Loucy (cell line): ENCODE results near the gene CTNNA2.

Source experiments
- H2AFZ ChIP-seq: fragments of 200-600 bp; sonication (generic); 2 replicates; pipeline ENCODE4 v1.6.0; 2016; ENCODE audit warnings: antibody characterized with exemption, mild to moderate bottlenecking, low read length, moderate library complexity
- H3F3A ChIP-seq: fragments of 200-600 bp; 2 replicates; pipeline ENCODE4 v1.6.0; 2016; ENCODE audit warnings: antibody characterized with exemption, low read depth, mild to moderate bottlenecking
- H3K27me3 ChIP-seq: fragments of 200-600 bp; sonication (generic); 2 replicates; pipeline ENCODE4 v1.6.1; 2014; ENCODE audit warnings: low read length, mild to moderate bottlenecking; ENCODE audit not compliant: insufficient read depth, poor library complexity, severe bottlenecking
- H3K36me3 ChIP-seq: fragments of 200-600 bp; sonication (generic); 2 replicates; pipeline ENCODE4 v1.6.1; 2016; ENCODE audit warnings: low read length; ENCODE audit not compliant: insufficient read depth
- H3K4me1 ChIP-seq: fragments of 200-600 bp; sonication (generic); 2 replicates; pipeline ENCODE4 v1.5.1; 2014; ENCODE audit warnings: low read length, mild to moderate bottlenecking; ENCODE audit not compliant: insufficient read depth, poor library complexity, severe bottlenecking
- H3K4me2 ChIP-seq: fragments of 200-600 bp; sonication (generic); 2 replicates; pipeline ENCODE4 v1.6.0; 2014; ENCODE audit warnings: antibody characterized with exemption, low read length, low read depth, mild to moderate bottlenecking; ENCODE audit not compliant: poor library complexity, severe bottlenecking
- H3K4me3 ChIP-seq: fragments of 200-600 bp; sonication (generic); 2 replicates; pipeline ENCODE4 v1.5.1; 2014; ENCODE audit warnings: low read length, mild to moderate bottlenecking, mixed read lengths; ENCODE audit not compliant: poor library complexity, severe bottlenecking
- H3K79me2 ChIP-seq: fragments of 200-600 bp; sonication (generic); 2 replicates; pipeline ENCODE4 v1.6.1; 2014; ENCODE audit warnings: low read length; ENCODE audit not compliant: insufficient read depth
- H3K9ac ChIP-seq: fragments of 200-600 bp; sonication (generic); 2 replicates; pipeline ENCODE4 v1.6.0; 2014; ENCODE audit warnings: mild to moderate bottlenecking, low read depth, low read length, moderate library complexity; ENCODE audit not compliant: poor library complexity, severe bottlenecking
- H3K9me2 ChIP-seq: fragments of 200-600 bp; sonication (generic); replicated peaks from 2 replicates; pipeline ENCODE4 v1.6.1; 2016; ENCODE audit warnings: low read depth, low read length, mixed read lengths
- H3K9me3 ChIP-seq: fragments of 200-600 bp; sonication (generic); 2 replicates; pipeline ENCODE4 v1.6.1; 2014; ENCODE audit warnings: mild to moderate bottlenecking, antibody characterized with exemption, low read length, low read depth; ENCODE audit not compliant: insufficient read depth
- H4K20me1 ChIP-seq: fragments of 200-600 bp; sonication (generic); 2 replicates; pipeline ENCODE4 v1.6.0; 2014; ENCODE audit warnings: antibody characterized with exemption, low read length, mild to moderate bottlenecking; ENCODE audit not compliant: insufficient read depth, poor library complexity, severe bottlenecking
- CTCF ChIP-seq: fragments of 200-600 bp; sonication (generic); conservative IDR thresholded peaks from 2 replicates; pipeline ENCODE4 v1.5.1; 2014; ENCODE audit warnings: mild to moderate bottlenecking, antibody characterized with exemption, low read length
- EZH2phosphoT487 ChIP-seq: fragments of 200-600 bp; IDR thresholded peaks from 2 replicates; pipeline ENCODE4 v1.6.1; 2018; ENCODE audit warnings: antibody characterized with exemption, mild to moderate bottlenecking, moderate library complexity, borderline replicate concordance

Gene CTNNA2

GRCh38 chr2:79915455-79915854 is 402.6 kb downstream of the CTNNA2 start:
- Histone ChIP-seq H4K20me1 (no peaks in the 10 kb centered on the region), H3K9ac (no peak overlapping the region), H3F3A (no peaks in the 10 kb centered on the region), H3K9me3 (no peaks in the 10 kb centered on the region), H3K4me2 (no peak overlapping the region), H2AFZ (no peak overlapping the region), H3K4me3 (no peak overlapping the region), H3K36me3 (no peaks in the 10 kb centered on the region), H3K27me3 (no peaks in the 10 kb centered on the region), H3K9me2 (no peaks in the 10 kb centered on the region), H3K79me2 (no peaks in the 10 kb centered on the region), H3K4me1 (no peaks in the 10 kb centered on the region)
- no peak for TF ChIP-seq EZH2phosphoT487
- no peak for TF ChIP-seq CTCF

- no peak overlapping the region for H3K4me3 ChIP-seq
- no peaks in the 10 kb centered on the region for H3K9me3 ChIP-seq
- TF ChIP-seq CTCF (no peak), EZH2phosphoT487 (no peak)
- no peaks in the 10 kb centered on the region for H3F3A ChIP-seq
- no peaks in the 10 kb centered on the region for H3K79me2 ChIP-seq
- H3K27me3 ChIP-seq: no peaks in the 10 kb centered on the region
- no peak overlapping the region for H2AFZ ChIP-seq
- no peaks in the 10 kb centered on the region for H3K4me1 ChIP-seq
- H3K4me2 ChIP-seq: no peak overlapping the region
- no peaks in the 10 kb centered on the region for H3K9me2 ChIP-seq
- H3K36me3 ChIP-seq: no peaks in the 10 kb centered on the region
- no peaks in the 10 kb centered on the region for H4K20me1 ChIP-seq
- H3K9ac ChIP-seq: no peak overlapping the region
Observed at GRCh38 chr2:79916285-79916684, 403.4 kb downstream of the CTNNA2 start.

- no peaks in the 10 kb centered on the region for H3K36me3 ChIP-seq
- H3K9me3 ChIP-seq: no peaks in the 10 kb centered on the region
- no peaks in the 10 kb centered on the region for H3K79me2 ChIP-seq
- H3K9ac ChIP-seq: no peak overlapping the region
- H3K27me3 ChIP-seq: no peaks in the 10 kb centered on the region
- no peak overlapping the region for H2AFZ ChIP-seq
- H4K20me1 ChIP-seq: no peaks in the 10 kb centered on the region
- H3K9me2 ChIP-seq: no peaks in the 10 kb centered on the region
- TF ChIP-seq CTCF: no peak
- TF ChIP-seq EZH2phosphoT487: no peak
- H3K4me3 ChIP-seq: no peak overlapping the region
- no peaks in the 10 kb centered on the region for H3K4me1 ChIP-seq
- H3F3A ChIP-seq: no peaks in the 10 kb centered on the region
- no peak overlapping the region for H3K4me2 ChIP-seq
Observed at GRCh38 chr2:79920512-79921076, 407.7 kb downstream of the CTNNA2 start.
